Mesenchymal stem cell (in vitro differentiated cells and primary cell): ENCODE results near the gene AGTPBP1.
A peak's percentile ranks its signal among the peaks of the same experiment; 100 is the strongest.

ENCODE experiments used
- DNase-seq: peaks from one replicate; pipeline ENCODE4 v3.0.0-alpha.2; 2013
- H2AFZ ChIP-seq: one replicate; pipeline ENCODE4 v1.6.1; 2013; ENCODE audit warnings: low read depth, mild to moderate bottlenecking, control low read depth, inconsistent platforms, low read length, moderate library complexity
- H2AK5ac ChIP-seq: 2 replicates; pipeline ENCODE4 v1.6.1; 2013; ENCODE audit warnings: low read length, moderate library complexity, mild to moderate bottlenecking, inconsistent platforms; ENCODE audit not compliant: severe bottlenecking
- H2BK120ac ChIP-seq: one replicate; pipeline ENCODE4 v1.6.1; 2013; ENCODE audit warnings: low read depth, mild to moderate bottlenecking, inconsistent platforms, low read length, moderate library complexity
- H2BK12ac ChIP-seq, 2 experiments: one replicate each; pipeline ENCODE4 v1.6.1; 2013; ENCODE audit warnings: inconsistent platforms in 2 of 2, low read length in 2 of 2, mild to moderate bottlenecking in 2 of 2, moderate library complexity in 2 of 2, control low read depth in 1 of 2
- H2BK15ac ChIP-seq: one replicate; pipeline ENCODE4 v1.6.1; 2013; ENCODE audit warnings: mild to moderate bottlenecking, low read depth, inconsistent platforms; ENCODE audit not compliant: poor library complexity, severe bottlenecking
- H2BK5ac ChIP-seq: 2 replicates; pipeline ENCODE4 v1.6.1; 2013; ENCODE audit warnings: low read depth, mild to moderate bottlenecking, low read length, control low read depth, inconsistent platforms; ENCODE audit not compliant: poor library complexity, severe bottlenecking
- H3K14ac ChIP-seq, 2 experiments: one replicate each; pipeline ENCODE4 v1.6.1; 2013; ENCODE audit warnings: inconsistent platforms in 2 of 2, low read length in 2 of 2, control low read depth in 1 of 2, mild to moderate bottlenecking in 1 of 2, moderate library complexity in 1 of 2
- H3K18ac ChIP-seq, 2 experiments: one replicate each; pipeline ENCODE4 v1.6.1; 2013; ENCODE audit warnings: inconsistent platforms in 2 of 2, low read length in 2 of 2, control low read depth in 1 of 2, low read depth in 1 of 2, mild to moderate bottlenecking in 1 of 2
- H3K23ac ChIP-seq, 2 experiments: one replicate each; pipeline ENCODE4 v1.6.1; 2013; ENCODE audit warnings: inconsistent platforms in 2 of 2, low read length in 2 of 2, mild to moderate bottlenecking in 2 of 2, moderate library complexity in 2 of 2, control low read depth in 1 of 2
- H3K27ac ChIP-seq: 2 replicates; pipeline ENCODE4 v1.5.1; 2013; ENCODE audit warnings: mild to moderate bottlenecking, moderate library complexity, low read length, control low read depth, inconsistent platforms; ENCODE audit not compliant: poor library complexity, severe bottlenecking
- H3K27me3 ChIP-seq, 2 experiments: 2 replicates each; pipeline versions ENCODE4 v1.6.1 to v1.7.0; 2013; ENCODE audit warnings: low read length in 2 of 2, mild to moderate bottlenecking in 2 of 2, moderate library complexity in 2 of 2, control low read depth in 1 of 2, inconsistent platforms in 1 of 2; ENCODE audit not compliant: control insufficient read depth in 1 of 2, insufficient read depth in 1 of 2
- H3K36me3 ChIP-seq, 2 experiments: 2 replicates each; pipeline versions ENCODE4 v1.6.1 to v1.7.0; 2013; ENCODE audit warnings: low read length in 2 of 2, control low read depth in 1 of 2, inconsistent platforms in 1 of 2, low read depth in 1 of 2, mild to moderate bottlenecking in 1 of 2; ENCODE audit not compliant: insufficient read depth in 2 of 2, control insufficient read depth in 1 of 2
- H3K4ac ChIP-seq, 2 experiments: one replicate each; pipeline ENCODE4 v1.6.1; 2013; ENCODE audit warnings: inconsistent platforms in 2 of 2, low read length in 2 of 2, mild to moderate bottlenecking in 2 of 2, moderate library complexity in 2 of 2, control low read depth in 1 of 2, low read depth in 1 of 2
- H3K4me1 ChIP-seq: 2 replicates; pipeline ENCODE4 v1.6.1; 2013; ENCODE audit warnings: low read depth, low read length, control low read depth; ENCODE audit not compliant: control insufficient read depth, insufficient read depth
- H3K4me2 ChIP-seq: 2 replicates; pipeline ENCODE4 v1.6.1; 2013; ENCODE audit warnings: low read length, mild to moderate bottlenecking, inconsistent platforms; ENCODE audit not compliant: poor library complexity, severe bottlenecking
- H3K4me3 ChIP-seq, 2 experiments: 2 replicates each; pipeline versions ENCODE4 v1.5.1 to v1.7.0; 2013; ENCODE audit warnings: low read length in 2 of 2, mild to moderate bottlenecking in 2 of 2, control low read depth in 1 of 2, low read depth in 1 of 2; ENCODE audit not compliant: insufficient read depth in 1 of 2
- H3K79me1 ChIP-seq: replicated peaks from 2 replicates; pipeline ENCODE4 v1.6.1; 2013; ENCODE audit warnings: mild to moderate bottlenecking, control low read depth, low read length, inconsistent platforms; ENCODE audit not compliant: poor library complexity, severe bottlenecking
- H3K9ac ChIP-seq: 2 replicates; pipeline ENCODE4 v1.7.0; 2013; ENCODE audit warnings: mild to moderate bottlenecking, low read length, moderate library complexity
- H3K9me3 ChIP-seq: 2 replicates; pipeline ENCODE4 v1.7.0; 2013; ENCODE audit warnings: mild to moderate bottlenecking, low read length; ENCODE audit not compliant: control insufficient read depth
- H4K8ac ChIP-seq: one replicate; pipeline ENCODE4 v1.6.1; 2013; ENCODE audit warnings: inconsistent platforms, mild to moderate bottlenecking, low read length, moderate library complexity
- H4K91ac ChIP-seq: one replicate; pipeline ENCODE4 v1.6.1; 2013; ENCODE audit warnings: mild to moderate bottlenecking, low read length, inconsistent platforms
- WGBS: methylation state at CpG from one replicate; pipeline ENCODE4 v1.1.7; 2013; ENCODE audit warnings: mixed read lengths; 5-methylcytosine and 5-hydroxymethylcytosine counted together

Gene AGTPBP1

GRCh38 chr9:85523202-85523601 is 218.6 kb downstream of the AGTPBP1 start:
- no peaks in the 10 kb centered on the region for H3K79me1 ChIP-seq
- H4K8ac ChIP-seq, result no peak overlapping the region
- no peak overlapping the region for H3K4ac ChIP-seq
- peak overlapping the region; percentile 93 for H3K4me2 ChIP-seq
- no peak overlapping the region for H2AK5ac ChIP-seq
- H3K18ac ChIP-seq, result no peak overlapping the region
- H2BK5ac ChIP-seq, result no peak overlapping the region
- peak overlapping the region; percentile 63 for H3K9ac ChIP-seq
- no peak overlapping the region for H3K23ac ChIP-seq
- H2BK12ac ChIP-seq, result no peak overlapping the region
- H3K4me1 ChIP-seq, result peaks cover 7% of the 10 kb centered on the region
- peaks cover 4% of the 10 kb centered on the region for H3K9me3 ChIP-seq
- H2BK120ac ChIP-seq, result no peak overlapping the region
- H3K36me3 ChIP-seq, result no peaks in the 10 kb centered on the region
- H3K27me3 ChIP-seq, result peaks cover 39 to 53% of the 10 kb centered on the region in 2 experiments
- WGBS, result 65% methylated on average over 9 of the region's 9 CpGs
- H2BK15ac ChIP-seq, result no peak overlapping the region
- H4K91ac ChIP-seq, result no peak overlapping the region
- peak overlapping the region in 1 of 2 experiments; percentile 82 for H3K4me3 ChIP-seq
- H3K14ac ChIP-seq, result no peak overlapping the region
- no peak for DNase-seq
- H2AFZ ChIP-seq, result no peak overlapping the region
- no peak overlapping the region for H3K27ac ChIP-seq

- Histone ChIP-seq H3K4me2 (peak overlapping the region; percentile 93), H2AFZ (peak overlapping the region; percentile 97), H3K14ac (peak overlapping the region in 1 of 2 experiments; percentile 91), H3K23ac (peak overlapping the region in 1 of 2 experiments; percentile 54), H3K4ac (no peak overlapping the region), H2BK120ac (no peak overlapping the region), H3K9me3 (peaks cover 4% of the 10 kb centered on the region), H4K8ac (peak overlapping the region; percentile 17), H3K4me1 (peaks cover 7% of the 10 kb centered on the region), H3K36me3 (no peaks in the 10 kb centered on the region), H3K27me3 (peaks cover 39 to 53% of the 10 kb centered on the region in 2 experiments), H3K9ac (peak overlapping the region; percentile 63), H4K91ac (no peak overlapping the region), H2BK5ac (no peak overlapping the region), H2BK12ac (no peak overlapping the region), H2BK15ac (no peak overlapping the region), H3K79me1 (no peaks in the 10 kb centered on the region), H3K27ac (no peak overlapping the region), H2AK5ac (no peak overlapping the region), H3K4me3 (peak overlapping the region; percentile 45 to 82), H3K18ac (no peak overlapping the region)
- peak; percentile 45 for DNase-seq
- WGBS, result 7% methylated on average over 52 of the region's 55 CpGs
Observed at GRCh38 chr9:85522459-85523092, 219.2 kb downstream of the AGTPBP1 start.

DNA sequence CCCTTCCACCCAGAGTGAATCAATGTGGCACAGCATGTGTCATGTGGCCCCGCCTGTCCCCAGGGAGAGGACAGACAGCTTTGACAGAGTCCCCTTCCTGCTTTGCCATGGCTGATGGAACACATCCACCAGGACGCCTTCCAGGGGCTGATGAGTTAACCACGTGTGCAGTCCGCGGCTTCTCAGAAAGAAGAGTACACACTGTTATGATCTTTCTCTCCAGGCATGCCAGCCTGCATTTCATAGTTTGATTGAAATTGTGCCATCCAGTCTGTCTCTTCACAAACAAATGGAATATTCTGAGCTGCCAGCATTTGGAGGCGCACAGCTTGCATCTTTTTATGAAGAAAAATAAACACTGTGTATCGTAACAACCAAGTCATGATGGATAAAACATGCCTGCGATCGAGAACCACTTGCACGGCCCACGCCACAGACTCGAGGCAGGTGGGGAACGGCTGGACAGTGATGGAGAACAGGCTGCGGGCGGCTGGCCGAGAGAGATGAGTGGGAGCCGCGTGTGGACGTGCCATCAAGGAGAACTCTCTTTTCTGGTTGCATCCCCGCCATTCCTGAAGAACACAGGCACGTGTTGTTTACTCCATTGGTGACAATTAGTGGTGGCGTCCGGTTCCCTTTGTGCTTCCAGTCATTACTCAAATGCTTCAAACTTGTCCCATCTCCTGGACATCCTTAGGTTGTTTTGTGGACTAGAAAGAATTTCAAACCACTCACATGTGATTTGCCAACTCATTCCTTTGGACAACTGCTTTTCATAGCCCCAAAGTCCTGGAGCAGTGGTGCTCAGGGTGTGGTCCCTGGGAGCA is 220.2 kb downstream of the AGTPBP1 start:
- H2BK15ac ChIP-seq, result no peak overlapping the region
- no peak overlapping the region for H3K9ac ChIP-seq
- H2BK120ac ChIP-seq, result no peak overlapping the region
- H3K4me2 ChIP-seq, result no peak overlapping the region
- H3K27me3 ChIP-seq, result peaks cover 39 to 53% of the 10 kb centered on the region in 2 experiments
- no peak overlapping the region for H2AK5ac ChIP-seq
- H3K4me1 ChIP-seq, result peaks cover 7% of the 10 kb centered on the region
- H4K8ac ChIP-seq, result no peak overlapping the region
- no peaks in the 10 kb centered on the region for H3K36me3 ChIP-seq
- H3K79me1 ChIP-seq, result no peaks in the 10 kb centered on the region
- no peak overlapping the region for H3K14ac ChIP-seq
- no peak overlapping the region for H3K4ac ChIP-seq
- peaks cover 3% of the 10 kb centered on the region for H3K9me3 ChIP-seq
- no peak overlapping the region for H2BK5ac ChIP-seq
- no peak overlapping the region for H3K18ac ChIP-seq
- no peak for DNase-seq
- H2AFZ ChIP-seq, result no peak overlapping the region
- no peak overlapping the region for H4K91ac ChIP-seq
- no peak overlapping the region for H3K23ac ChIP-seq
- 95% methylated on average over 23 of the region's 23 CpGs for WGBS
- H3K4me3 ChIP-seq, result no peak overlapping the region
- no peak overlapping the region for H2BK12ac ChIP-seq
- no peak overlapping the region for H3K27ac ChIP-seq

DNA sequence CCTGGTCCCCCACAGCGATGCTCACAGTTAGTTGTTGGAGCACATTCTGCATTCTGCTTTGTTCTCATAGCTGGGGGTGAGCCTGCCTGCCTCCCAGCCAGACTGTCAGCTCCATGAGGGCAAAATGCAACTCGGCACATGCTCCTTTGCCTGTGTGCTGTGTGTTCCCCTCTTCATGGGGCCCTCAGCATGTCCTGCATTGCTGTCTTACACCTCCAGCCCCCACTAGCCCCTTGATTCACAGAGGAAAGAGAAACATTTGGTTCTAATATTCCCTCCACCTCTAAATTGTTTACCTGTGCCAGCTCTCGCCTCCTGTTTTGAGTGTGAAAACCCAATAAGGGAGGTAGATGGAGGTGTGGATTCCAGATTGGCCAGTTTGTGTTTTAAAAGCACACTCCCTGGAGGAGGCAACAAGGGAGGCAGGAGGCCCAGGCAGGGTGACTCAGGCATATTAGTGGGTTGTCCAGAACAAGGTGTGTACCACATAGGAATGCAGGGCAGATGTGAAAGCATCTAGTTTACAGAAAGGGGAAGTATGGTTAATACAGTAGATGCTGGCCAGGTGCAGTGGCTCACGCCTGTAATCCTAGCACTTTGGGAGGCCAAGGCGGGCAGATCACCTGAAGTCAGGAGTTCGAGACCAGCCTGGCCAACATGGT is 224.6 kb downstream of the AGTPBP1 start:
- no peaks in the 10 kb centered on the region for H3K4me1 ChIP-seq
- no peak overlapping the region for H3K27ac ChIP-seq
- no peak overlapping the region for H4K8ac ChIP-seq
- no peak overlapping the region for H3K14ac ChIP-seq
- no peaks in the 10 kb centered on the region for H3K79me1 ChIP-seq
- H2AK5ac ChIP-seq, result no peak overlapping the region
- no peak overlapping the region for H2BK120ac ChIP-seq
- no peak overlapping the region for H2AFZ ChIP-seq
- no peak overlapping the region for H2BK12ac ChIP-seq
- H3K23ac ChIP-seq, result no peak overlapping the region
- H3K9me3 ChIP-seq, result no peaks in the 10 kb centered on the region
- H4K91ac ChIP-seq, result no peak overlapping the region
- H3K4ac ChIP-seq, result no peak overlapping the region
- no peak overlapping the region for H3K4me2 ChIP-seq
- no peak for DNase-seq
- no peak overlapping the region for H3K4me3 ChIP-seq
- no peaks in the 10 kb centered on the region for H3K36me3 ChIP-seq
- H3K27me3 ChIP-seq, result peaks cover 6 to 13% of the 10 kb centered on the region in 2 experiments
- H2BK15ac ChIP-seq, result no peak overlapping the region
- no peak overlapping the region for H3K18ac ChIP-seq
- no peak overlapping the region for H3K9ac ChIP-seq
- no peak overlapping the region for H2BK5ac ChIP-seq
- WGBS, result 90% methylated on average over 6 of the region's 6 CpGs
